Activated CD4-positive, alpha-beta T cell treated with anti-CD3 and anti-CD28 coated beads, Interleukin-2, Interleukin-4, amounts not matched to agents 100 ng/mL and 50 ng/mL, durations not matched to agents 16 hours and 8 hours (primary cell): ENCODE measurements around the gene HS3ST3A1.

Source experiments
- DNase-seq: peaks from one replicate; pipeline ENCODE4 v3.0.0-alpha.2; 2020; ENCODE audit warnings: low spot score

The HS3ST3A1 gene

DNA sequence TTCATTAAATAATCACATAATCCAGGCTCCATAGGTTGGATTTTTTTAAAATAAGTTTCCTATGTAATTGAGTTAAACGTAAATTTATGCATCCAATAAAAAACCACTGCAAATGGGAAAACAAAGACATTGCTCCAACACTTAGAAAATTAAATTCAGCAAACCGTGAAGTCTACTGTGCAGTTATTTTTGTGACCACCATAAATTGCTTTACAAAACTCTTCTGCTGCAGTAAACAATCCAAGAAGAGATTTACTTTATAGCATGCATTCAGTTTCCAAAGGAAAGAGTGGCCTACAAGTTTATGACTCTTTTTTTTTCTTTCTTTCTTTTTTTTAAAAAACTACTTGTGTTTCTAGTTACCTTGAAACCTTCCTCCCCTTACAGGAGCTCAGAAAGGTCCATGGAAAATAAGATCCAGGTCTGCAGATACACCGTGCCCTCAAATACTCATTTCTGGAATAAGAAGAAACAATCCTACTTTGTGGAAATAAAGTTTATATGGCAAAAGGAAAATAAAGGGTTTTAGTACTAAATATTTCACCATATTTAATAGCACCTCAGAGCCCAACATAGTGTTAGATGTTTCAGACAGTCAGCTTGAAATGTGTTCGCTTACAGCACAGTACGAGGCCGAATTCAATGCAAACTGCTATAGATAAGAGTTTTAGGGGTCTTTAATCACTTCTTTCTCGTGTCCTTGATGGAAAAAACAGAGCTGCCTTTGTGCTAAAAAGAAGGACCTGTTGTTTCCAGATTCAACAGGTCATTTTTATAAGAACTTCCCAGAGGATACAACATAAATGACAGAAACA is 3.2 kb downstream of the HS3ST3A1 start:
- DNase-seq: no peak

DNA sequence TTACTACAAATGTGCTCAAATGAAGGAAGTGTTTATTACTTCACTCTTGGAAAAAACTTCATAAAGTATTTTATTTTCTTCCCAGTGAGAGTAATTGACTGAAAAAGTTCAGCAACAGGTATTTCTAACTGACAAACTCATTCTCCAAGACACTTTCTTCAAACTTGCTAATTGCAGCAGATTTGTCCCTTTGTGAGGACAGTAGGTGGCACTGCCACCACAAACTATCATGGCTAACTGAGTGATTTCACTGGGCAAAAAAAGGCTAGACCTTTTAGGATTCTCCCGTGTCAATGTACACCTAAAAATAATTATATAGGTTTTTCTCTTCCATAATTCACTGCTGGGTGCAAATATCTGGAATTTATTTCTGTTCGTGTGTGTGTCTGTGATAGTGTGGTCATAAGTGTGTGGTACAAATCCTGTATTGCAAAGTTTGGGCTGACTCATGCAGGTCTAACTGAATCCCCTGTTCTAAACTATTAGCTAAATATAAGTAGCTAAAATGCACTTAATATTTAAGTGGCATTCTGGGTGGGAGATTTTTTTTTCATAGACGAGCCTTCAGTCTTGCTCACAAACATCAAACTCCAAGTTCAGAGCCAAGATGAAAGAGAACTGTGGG is 3.9 kb downstream of the HS3ST3A1 start:
- peak; percentile 42 for DNase-seq

DNA sequence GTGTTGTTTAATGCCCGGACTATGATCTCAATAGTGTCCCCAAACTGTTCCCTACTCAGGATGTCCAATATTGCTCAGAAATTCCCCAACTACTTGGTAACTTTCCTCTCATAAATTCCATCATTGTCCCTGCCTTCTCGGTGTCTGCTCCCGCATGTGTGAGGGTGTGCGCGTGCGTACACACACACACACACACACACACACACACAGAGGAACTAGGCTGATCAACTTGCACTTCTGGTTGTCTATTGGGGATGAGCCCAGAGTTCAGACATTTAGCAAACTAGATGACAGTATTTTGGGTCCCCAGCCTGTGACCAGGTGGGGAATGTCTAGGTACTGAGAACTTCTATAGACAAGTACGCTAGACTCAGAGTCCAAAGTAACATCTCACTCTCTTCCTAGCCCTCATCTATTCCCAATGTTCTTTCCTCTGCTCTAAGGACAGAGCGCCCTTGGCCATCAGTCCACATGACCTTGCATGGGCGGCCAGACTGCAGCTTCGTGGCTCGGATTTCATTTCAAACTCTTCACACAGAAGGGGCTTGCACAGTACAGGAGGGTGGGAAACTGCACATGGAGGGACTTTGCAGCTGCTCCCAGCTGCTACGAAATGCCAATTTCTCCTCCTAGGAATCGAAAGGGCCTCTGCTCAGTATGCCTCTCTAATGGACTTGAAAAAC is 5.3 kb downstream of the HS3ST3A1 start:
- no peak for DNase-seq

DNA sequence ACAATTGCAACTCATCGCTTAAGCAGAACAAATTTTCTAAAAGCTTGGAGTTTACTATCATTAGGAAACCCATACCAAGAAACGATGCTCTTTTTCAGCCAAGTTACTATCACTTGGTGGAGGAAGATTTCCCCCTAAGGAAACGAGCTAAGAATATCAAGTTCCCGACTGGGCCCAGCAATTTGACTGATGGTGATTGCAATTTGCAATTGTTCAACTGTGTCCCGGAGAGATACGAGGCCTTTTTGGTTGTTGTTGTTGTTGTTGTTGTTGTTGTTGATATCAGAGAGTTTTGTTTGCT is 6.2 kb downstream of the HS3ST3A1 start:
- no peak for DNase-seq

DNA sequence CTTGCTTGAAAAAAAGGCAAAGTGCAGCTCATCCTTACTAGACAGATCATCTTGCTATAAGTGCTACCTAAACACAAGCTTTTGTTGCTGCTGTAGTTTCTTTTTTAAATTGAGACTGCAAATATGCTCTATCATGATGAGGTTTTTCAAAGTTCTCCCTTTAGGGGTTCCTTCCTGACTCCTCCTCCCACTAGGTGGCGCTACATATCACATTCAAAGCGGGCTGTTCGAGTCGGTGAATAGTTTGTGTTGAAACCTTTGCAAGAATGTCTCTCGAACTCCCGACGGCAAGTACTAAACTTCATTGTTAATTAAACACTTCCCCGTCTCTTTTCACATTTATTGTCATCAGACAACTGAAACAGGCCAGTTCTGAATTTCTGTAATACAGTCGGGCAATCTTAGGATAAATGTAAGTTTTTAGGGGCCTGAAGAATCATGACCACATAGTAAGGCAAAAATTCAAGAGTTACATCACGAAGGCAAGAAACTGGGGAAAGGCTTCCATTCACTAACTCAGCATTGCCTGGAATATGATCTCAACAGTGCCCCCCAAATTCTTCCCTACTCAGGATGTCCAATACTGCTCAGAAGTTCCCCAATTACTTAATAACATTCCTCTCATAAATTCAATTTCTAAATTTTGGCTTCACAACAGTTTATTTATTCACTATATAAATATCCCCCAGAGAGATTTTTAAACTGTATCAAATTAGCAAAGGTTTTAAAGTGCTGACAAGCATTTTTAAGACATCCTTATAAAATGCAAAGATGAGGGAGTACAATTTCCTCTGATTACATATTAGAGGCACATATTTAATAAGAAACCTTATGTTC is 6.7 kb downstream of the HS3ST3A1 start:
- DNase-seq: peak; percentile 86

DNA sequence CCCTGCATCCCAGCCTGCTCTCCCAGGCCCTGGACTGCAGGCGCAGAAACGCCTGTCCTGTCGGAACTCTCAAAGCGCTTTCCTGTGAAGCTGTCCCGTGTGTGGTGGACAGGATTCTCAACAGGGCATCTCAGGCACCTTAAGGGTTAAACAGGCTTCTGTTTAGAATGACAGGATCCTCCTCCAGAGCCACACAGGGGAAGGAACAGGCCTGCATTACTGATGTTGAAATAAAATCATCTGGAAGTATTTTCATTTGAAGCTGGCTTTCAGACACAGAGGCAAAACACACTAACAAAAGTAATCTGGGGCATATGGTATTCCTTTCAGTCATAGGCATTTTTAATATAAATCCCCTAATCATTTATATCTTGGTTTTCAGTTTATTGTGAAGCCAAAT is 7.4 kb downstream of the HS3ST3A1 start:
- DNase-seq: no peak

DNA sequence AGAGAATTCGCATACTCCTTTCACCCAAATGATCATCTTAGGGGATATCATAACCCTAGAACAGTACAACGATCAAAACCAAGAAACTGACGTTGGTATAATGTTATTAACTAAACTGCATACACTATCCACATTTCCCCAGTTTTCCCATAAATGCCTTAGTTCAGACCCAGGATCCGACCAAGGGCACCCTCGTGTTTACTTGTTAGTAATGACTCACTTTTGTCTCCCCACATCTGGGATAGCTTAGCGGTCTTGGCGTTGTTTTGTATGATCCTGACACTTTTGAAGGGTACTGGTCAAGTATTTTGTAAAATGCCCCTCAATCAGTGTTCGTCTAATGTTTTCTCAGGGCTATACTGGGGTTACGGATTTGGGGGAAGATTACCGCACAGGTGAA is 8.0 kb downstream of the HS3ST3A1 start:
- no peak for DNase-seq

DNA sequence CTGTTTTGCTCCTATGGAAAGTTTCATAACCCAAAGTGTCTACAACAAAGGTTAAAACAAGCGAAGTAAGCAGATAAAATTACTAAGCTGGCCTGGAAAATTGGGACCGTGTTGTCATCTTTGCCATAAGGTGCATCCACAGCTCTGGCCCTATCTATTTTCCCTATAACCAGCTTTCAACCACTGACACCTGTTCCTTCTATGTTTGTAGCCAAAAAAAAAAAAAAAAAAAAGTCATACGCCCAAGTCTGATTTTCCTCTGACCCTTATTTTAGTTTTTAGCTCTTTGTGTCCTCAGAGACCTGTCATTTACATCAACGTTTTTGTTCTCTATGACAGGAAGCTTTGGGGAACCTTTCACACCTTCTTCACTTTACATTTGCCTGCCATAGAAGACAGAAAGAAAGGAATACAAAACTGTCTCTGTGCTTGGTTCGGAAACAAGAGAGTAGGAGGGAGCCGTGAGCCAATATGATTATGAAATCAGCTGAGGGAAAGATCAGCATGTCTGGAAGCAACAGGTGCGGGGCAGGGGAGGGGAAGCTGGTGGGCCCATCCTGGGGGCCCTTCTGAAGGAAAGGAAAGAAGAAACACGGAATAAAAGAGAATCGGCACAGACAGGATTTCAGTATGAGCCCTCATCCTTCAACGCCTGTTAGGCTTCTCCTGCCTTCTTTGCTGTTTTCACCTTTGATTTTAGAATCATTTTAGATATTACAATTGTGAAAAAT is 8.5 kb downstream of the HS3ST3A1 start:
- no peak for DNase-seq

DNA sequence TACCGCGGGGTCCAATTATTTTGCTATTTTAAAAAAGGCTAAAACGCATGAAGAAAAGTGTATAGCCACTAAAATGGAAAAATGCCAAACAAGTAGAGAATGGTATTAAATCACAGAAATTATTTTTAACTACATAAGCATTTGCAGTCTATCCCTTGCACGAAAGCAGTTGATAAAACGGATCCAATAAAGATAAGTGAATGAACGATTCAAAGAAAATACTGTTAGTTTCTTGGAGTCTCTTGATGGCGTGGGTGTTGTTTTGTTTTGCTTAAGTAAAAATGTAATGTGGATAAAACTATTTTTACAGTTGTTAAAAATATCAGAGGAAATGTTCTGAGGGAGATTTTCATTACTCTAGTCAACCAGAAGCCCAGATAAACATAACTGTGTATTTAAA is 9.3 kb downstream of the HS3ST3A1 start:
- no peak for DNase-seq

DNA sequence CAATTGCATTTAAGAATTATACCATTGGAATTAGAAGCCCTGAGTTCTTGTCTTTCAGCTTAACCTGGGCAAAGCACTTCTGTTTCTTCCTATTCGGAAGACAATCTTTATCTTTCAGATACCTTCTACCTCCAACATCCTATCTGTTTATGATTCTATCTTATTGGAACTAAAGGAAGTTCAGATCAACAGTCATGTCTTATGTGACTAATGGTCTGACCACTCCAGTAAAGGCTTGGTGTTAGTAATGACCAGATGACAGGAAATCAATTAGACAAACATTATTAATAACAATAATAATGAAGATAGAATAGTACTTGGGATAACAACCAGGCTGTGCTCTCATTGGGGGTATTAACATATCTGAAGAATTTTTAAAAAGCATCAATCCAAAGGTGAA is 11.3 kb downstream of the HS3ST3A1 start:
- no peak for DNase-seq

DNA sequence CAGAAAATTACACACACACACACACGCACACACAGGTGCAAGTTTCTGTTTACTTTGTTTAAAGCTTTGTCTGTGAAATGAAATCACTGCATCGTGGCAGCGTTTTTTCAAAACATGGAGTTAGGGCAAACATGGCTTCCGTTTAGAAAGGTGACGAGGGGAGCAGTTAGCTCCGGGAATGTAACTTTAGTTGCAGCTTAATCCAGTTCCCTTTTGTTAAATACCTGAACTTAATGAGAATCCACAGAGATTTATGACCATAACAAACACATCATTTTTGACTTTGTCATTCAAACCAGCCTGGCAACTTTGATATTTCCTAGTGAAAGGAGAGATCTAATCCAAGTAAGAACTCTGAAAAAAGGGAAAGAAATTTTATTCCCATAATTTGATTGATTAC is 12.1 kb downstream of the HS3ST3A1 start:
- DNase-seq: no peak

DNA sequence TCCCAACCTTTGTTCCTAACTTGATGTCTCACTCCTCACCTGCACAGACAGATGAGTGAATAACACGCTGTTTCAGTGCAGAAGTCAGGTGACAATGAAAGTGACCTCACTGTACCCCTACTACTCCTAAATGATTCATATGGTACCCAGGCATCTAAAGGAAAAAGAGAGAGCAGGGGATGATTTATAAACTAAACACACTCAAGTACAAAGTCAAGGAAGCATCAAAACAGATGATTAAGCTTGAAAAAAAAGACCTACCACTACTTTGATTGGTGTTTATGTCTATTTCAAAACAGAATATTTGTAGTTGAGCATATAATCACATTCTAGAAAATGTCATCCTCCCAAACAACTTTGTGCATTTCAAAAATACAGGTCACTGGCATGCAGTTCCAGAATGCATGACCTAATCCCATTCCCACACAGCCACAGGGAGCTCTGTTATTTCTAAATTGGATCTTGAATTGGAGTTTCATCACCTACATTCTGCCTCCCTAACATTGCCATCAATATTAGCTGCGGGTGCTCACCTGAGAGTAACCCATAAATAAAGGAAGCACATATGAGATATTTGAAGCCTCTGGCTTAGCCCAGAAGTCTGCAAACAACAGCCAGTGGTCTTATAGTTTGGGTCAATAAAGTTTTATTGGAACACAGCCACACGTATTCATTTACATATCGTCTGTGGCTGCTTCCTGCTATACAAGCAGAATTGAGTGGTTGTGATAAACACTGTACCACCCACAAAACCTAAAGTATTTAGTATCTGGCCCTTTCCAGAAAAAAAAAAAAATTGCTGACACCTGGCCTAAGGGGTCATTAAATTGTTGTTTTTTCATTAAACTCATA is 14.0 kb downstream of the HS3ST3A1 start:
- DNase-seq: no peak

DNA sequence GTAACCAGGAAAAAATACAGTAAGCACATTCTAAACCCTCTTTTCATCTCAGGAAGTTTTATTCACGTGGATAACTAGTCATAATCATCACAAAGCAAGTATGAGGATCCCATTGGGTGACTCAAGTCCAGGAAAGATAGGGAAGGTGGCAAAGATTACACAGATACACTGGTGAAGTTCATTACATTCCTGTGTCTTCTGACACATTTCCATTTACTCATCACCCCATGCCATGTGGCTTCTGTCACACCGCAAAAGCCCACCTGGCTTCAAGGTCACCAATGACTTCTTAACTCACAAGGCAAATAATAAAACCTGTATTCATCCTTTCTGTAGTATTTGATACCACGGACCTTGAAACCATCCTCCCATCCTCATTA is 17.0 kb downstream of the HS3ST3A1 start:
- DNase-seq: no peak

DNA sequence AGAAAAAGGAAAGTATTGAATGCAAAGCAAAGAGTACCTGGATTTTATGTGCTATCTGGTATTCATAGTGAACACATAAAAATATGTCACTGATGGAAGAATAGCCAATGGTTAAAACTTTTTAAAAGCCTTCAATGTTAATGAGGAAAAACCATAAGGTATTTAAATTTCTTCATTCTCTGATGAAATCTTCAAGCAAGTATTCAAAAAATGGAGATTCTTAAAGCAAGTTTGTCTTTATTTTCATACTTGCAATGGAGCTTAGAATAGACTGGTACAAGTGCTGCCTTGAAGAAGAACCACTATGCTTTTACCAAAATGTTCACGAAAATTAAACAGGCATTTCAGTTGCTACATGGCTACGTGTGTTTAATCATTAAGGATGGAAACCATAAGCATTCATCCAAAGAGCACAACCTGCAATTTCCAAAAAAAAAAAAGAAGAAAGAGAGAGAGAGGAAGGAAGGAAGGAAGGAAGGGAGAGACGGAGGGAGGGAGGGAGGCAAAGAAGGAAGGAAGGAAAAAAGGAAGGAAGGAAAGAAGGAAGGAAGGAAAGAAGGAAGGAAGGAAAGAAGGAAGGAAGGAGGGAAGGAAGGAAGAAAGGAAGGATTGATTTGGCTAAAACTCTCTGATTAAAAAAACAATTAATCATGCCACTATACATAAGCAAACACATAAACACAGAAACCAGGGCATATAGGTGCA is 17.6 kb downstream of the HS3ST3A1 start:
- DNase-seq: no peak

DNA sequence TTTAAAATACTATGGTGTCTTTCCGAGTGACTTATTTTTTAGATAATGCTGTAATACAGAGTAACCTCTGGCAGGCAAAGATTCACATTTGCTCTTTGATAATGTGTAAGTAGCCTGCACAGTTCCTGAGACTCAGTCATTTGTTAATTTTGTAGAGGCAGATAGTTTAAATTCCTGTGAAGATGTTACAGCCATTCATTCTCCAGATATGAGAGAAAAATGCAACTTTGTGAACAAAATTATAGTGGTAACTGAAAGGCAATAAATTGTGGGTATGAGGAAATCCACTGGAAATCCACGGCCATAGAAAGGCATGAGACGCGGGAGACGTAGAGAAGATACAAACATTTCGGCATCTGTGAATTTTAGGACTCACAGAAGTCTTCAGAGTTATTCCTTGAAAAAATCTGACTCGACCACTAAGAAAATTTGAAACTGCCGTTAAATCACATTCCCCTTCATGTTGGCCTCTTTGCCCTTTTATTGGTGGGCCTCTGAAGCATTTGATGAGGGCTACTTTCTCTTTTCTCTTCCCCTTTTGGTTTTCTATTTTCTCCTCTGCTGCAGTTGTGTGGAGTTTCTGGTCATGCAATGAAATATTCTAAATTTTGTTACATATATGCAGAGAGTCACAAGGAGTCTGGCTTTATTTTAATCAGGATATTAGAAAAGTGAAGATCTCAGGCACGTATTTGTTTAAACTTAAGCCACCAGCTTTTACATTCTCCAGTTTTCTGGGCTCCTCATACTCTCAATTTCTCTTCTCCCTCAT is 18.8 kb downstream of the HS3ST3A1 start:
- DNase-seq: no peak

DNA sequence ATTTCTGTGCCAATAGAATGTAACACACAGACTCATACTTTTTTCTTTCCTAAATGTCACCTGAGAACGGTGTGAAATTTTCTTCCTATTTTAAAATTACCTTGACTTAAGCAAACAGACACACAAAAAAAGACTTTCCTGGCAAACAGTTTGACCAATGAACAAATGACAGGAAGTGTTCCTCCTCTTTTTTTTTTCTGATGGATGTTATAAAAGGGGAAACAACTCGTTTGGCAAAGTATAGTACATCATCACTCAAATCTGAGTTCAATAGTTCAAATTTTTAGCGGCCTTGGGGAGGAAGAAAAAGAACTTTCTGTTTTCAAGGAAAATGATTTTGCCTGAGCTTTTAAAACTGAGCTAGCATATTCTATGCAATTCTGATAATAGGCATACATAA is 19.8 kb downstream of the HS3ST3A1 start:
- no peak for DNase-seq

DNA sequence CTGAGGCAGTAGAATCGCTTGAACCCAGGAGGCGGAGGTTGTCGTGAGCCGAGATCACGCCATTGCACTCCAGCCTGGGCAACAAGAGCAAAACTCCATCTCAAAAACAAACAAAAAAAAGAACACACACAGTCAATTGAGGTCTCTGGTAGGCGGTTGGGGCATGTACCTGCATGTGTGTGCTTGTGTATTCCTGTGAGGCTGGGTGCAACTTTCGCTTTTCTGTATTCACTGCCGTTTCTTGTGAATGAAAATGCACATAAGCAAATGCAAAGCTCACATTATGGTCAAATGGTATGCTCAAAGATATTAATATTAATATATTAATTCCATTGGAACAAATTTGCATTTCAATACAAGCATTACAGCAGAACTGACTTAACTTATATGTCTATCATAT is 20.9 kb downstream of the HS3ST3A1 start:
- DNase-seq: no peak

DNA sequence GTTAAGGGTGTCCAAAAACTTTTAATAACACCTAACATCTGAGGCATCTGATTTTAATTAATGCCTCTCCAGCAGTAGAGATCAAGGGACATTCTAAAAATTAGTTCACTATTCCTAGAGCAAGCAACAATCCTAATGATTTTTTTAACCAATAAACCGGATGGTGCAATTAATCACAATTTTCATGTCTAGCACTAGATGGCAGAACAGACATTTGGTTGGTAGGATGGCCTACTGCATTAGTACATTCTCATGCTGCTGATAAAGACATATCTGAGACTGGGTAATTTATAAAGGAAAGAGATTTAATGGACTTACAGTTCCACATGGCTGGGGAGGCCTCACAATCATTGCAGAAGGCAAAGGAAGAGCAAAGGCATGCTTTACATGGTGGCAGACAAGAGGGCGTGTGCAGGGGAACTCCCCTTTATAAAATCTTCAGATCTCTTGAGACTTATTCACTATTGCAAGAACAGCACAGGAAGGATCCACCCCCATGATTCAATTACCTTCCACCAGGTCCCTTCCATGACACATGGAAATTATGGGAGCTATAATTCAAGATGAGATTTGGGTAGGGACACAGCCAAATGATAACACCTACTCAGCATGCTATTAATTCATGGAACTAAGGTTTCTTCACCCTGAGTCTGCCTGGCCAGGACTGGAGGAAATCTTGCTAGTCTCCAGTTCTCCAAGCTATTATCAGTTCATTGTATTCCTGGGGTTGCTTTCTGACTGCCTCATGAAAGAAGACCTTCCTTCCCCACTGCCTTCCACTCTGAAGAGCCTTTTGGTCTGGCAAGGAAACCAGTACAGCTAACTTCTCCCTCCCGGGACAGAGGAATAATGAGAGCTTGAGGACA is 24.8 kb downstream of the HS3ST3A1 start:
- no peak for DNase-seq
